IPS DF 4.7 (cell line): Measurements from ENCODE around the gene PSD4.
"Not testable (repeated sequence)": the region's sequence is repeated elsewhere in the genome, so short reads cannot be mapped to it uniquely, and the experiment has no call there.

Source experiments
- DNase-seq: peaks from one replicate; pipeline ENCODE4 v3.0.0-alpha.2; 2013; ENCODE audit warnings: low spot score; ENCODE audit errors: extremely low read depth

The PSD4 gene

GRCh38 chr2:113220970-113221708, 47.4 kb downstream of the PSD4 start:
- DNase-seq: no peak

- no peak for DNase-seq
Measured at GRCh38 chr2:113221846-113222245, 48.1 kb downstream of the PSD4 start.

GRCh38 chr2:113223813-113224212, 50.0 kb downstream of the PSD4 start:
- DNase-seq: no peak

- no peak for DNase-seq
Measured at GRCh38 chr2:113224647-113225236, 51.0 kb downstream of the PSD4 start.

- no peak for DNase-seq
Measured at GRCh38 chr2:113225263-113226259, 51.8 kb downstream of the PSD4 start.

- no peak for DNase-seq
Measured at GRCh38 chr2:113226462-113226861, 52.7 kb downstream of the PSD4 start.

- DNase-seq: no peak
Measured at GRCh38 chr2:113227290-113227689, 53.5 kb downstream of the PSD4 start.

GRCh38 chr2:113227698-113228097, 53.9 kb downstream of the PSD4 start:
- no peak for DNase-seq

GRCh38 chr2:113228351-113228750, 54.6 kb downstream of the PSD4 start:
- no peak for DNase-seq

- DNase-seq: no peak
Measured at GRCh38 chr2:113228991-113229716, 55.4 kb downstream of the PSD4 start.

- no peak for DNase-seq
Measured at GRCh38 chr2:113229795-113230194, 56.0 kb downstream of the PSD4 start.

GRCh38 chr2:113230531-113230930, 56.8 kb downstream of the PSD4 start:
- DNase-seq: no peak

- no peak for DNase-seq
Measured at GRCh38 chr2:113231064-113231463, 57.3 kb downstream of the PSD4 start.

- DNase-seq: no peak
Measured at GRCh38 chr2:113232123-113232522, 58.4 kb downstream of the PSD4 start.

- no peak for DNase-seq
Measured at GRCh38 chr2:113232740-113233139, 59.0 kb downstream of the PSD4 start.

- no peak for DNase-seq
Measured at GRCh38 chr2:113233593-113234550, 60.1 kb downstream of the PSD4 start.

GRCh38 chr2:113234721-113235346, 61.1 kb downstream of the PSD4 start:
- DNase-seq: no peak

- DNase-seq: not testable (repeated sequence)
Measured at GRCh38 chr2:113235347-113236226, 61.8 kb downstream of the PSD4 start.
